Measurements from ENCODE around the gene TMEM117. TPM values are rescaled to one million over a fixed set of nuclear protein-coding genes. Genes with fewer than 3 reads are reported as not detected.
"Not testable (repeated sequence)": the region's sequence is repeated elsewhere in the genome, so short reads cannot be mapped to it uniquely, and the experiment has no call there.

Gene TMEM117
- total RNA-seq, 1 donor from 2014 or later: 2.6 TPM

DNA sequence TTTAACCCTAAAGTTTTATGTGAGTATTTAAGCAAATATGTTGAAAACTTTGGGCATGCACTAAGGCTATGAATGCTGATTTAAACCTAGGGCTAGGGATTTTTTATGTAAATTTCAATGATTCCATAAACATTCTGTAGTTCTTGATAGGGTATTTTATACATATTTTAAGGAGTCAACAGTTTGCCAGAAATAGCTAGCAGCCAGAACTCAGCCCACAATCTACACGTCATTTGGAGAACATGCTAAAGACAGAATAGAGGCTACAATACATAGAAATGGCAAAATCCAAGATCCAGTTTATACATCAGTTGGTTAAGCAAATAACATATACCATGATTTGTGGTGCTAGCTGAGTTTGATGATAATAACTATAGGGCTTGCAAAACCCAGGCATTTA is 184.7 kb downstream of the TMEM117 start:
- no peak for DNase-seq (ENCODE audit: low read depth, low spot score)

DNA sequence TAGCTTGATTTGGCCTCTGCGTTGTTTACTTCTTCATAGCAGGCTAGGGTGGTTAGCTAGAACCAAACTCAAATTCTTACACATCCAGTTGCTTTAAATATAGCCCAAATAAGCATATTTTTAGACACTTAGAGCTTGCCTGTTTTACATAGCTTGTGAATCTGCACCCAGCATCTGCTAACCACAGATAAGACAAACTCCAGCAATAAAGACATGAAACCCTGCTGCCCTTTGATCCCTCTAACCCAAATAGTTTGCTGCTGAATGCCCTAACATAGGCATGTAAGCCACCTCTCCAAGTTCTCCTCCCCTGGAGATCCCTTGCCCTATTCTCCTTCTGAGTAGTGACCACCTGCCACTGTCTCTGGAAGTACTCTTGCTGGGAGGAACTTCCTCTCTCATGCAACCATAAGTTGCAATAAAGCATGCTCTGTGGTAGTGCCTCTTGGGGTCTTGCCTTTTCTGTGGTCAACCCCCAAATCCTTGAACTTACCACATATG is 185.6 kb downstream of the TMEM117 start:
- DNase-seq (ENCODE audit: low read depth, low spot score): no peak

DNA sequence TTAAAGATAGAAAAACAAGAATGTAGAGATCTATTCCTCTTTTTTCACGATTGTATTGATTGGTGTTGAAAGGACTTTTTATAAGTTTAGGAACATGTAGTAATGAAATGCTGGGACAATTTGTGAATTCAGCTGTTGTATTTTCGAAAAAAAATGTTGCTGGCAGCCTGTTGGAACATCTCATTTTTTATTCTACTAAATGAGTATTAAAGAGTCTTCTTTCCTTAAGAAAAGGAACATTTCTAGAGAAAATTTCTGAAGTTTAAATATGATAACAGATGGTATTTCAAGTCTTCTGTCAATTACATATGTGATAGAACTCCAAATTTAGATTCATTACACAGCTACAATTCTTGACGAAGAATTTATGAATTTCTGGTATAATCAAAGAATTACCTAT is 189.6 kb downstream of the TMEM117 start:
- DNase-seq (ENCODE audit: low read depth, low spot score): no peak

DNA sequence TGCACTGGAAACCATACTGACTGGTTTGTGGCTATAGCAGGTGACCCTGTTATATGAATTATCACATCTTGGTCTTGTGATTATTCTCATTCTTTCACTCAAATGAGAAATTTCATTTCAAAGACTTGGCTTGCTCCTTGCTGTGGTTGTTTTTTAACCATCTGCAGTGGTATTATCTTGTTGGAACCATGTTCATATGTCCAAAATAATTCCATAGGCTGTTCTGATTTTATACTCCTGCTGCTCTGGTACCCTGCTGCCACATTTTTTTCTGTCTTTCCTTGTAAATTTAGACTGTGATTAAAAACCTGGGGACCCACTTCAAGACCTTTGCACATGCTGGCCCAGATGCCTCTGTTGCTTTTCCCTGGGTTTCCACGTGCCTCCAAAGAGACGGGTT is 190.2 kb downstream of the TMEM117 start:
- DNase-seq (ENCODE audit: low read depth, low spot score): no peak

DNA sequence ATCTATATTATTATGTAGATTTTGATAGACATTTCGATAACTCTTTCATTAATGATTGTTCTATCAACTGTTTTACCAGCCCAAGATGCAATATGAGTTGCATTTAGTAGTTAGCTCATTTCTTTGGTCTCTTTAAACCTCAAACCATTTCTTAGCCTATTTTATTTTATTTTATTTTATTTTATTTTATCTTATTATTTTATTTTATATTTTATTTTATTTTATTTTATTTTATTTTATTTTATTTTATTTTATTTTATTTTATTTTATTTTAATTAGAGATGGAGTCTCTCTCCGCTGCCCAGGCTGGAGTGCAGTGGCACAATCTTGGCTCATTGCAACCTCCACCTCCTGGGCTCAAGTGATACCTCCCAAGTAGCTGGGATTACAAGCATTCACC is 191.0 kb downstream of the TMEM117 start:
- not testable (repeated sequence) for DNase-seq (ENCODE audit: low read depth, low spot score)

DNA sequence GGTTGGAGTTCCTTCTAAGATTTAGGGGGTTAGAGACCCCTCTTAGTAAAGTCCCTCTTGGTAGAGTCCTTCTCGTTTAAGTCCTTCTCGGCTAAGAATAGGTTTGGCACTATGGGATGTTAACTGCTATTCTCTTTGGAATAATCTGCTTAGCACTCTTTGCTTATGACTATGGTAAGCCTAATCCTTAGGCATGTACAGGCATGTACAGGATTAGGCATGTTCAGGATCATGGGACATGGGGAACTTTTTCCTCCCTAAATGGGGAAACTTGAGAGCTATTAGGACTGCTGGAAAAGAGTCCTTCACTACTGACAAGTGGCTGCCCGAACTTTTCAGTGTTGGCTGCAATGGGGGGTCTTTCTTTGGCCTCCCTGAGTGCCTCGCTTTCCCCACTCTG is 193.3 kb downstream of the TMEM117 start:
- DNase-seq (ENCODE audit: low read depth, low spot score): no peak

DNA sequence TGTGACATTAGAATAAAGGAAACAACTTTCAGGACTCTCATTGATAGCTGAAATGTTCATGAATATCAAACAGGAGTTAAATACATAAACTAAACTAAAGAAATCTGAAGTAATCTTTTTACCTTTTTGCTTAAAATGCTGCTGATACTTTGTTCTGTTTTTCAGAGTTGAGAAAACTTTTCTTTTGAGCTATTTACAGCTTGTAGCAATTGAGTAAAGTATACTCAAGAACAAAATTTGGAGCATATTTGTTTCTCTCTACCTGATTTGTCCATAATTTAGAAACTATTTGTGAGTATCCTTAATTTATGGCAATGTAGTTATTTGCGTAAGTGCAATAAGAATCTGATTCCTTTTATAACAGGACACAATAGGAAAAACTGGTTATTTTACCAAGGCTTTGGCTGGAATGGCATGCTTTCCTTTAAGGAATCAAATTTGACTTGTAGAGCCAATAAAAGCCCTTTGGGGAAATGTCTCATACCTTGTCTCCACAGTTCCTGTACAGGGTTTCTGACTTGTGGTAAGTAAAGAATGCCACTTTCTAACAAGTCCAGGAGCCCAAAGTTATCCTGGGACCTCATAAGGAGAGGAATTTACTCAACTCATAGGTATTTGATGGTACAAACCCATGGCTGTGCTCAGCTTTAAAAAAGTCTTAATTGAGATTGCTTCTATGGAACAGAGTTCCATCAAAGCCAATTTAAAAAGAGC is 195.7 kb downstream of the TMEM117 start:
- no peak for DNase-seq (ENCODE audit: low read depth, low spot score)

DNA sequence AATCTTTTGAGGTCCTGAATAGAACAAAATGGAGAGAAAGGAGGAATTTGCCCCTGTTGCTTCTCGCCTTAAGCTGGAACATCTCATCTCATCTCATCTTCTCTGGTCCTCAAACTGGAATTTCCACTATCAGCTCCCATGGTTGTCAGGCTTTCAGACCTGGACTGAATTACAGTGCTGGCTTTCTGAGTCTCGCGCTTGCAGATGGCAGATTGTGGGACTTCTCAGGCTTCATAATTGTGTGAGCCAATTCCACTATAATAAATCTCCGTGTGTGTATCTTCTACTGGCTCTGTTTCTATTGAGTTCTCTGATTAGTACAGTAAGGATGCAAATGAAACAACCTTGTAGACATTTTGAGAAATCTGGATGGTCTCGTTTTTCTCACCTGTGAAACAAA is 199.0 kb downstream of the TMEM117 start:
- DNase-seq (ENCODE audit: low read depth, low spot score): no peak

DNA sequence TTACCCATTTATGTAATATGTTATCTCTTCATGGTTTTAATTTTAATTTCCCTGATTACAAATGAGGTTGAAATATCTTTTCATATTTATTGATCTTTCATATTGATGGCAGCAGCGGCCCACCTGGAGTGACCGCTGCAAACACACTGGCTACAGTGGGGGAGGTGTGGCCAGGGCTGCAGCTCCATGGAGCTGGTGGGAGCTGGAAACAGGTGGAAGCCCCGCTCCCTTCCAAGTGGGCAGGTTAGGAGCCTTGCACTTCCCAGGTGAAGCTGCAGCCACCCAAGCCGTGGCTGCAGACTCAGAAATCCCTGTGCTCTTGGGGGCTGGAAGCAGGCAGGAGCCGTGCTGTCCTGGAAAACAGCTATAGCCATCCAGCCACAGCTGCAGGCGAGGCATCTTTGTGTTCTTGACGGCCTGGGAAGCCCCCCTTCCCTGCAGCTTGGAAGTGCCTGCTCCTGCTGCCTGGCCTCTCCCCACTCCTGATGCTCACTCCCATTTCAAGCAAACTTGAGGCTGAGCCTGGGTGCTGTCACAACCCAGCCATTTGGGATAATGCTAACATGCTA is 201.1 kb downstream of the TMEM117 start:
- no peak for DNase-seq (ENCODE audit: low read depth, low spot score)

DNA sequence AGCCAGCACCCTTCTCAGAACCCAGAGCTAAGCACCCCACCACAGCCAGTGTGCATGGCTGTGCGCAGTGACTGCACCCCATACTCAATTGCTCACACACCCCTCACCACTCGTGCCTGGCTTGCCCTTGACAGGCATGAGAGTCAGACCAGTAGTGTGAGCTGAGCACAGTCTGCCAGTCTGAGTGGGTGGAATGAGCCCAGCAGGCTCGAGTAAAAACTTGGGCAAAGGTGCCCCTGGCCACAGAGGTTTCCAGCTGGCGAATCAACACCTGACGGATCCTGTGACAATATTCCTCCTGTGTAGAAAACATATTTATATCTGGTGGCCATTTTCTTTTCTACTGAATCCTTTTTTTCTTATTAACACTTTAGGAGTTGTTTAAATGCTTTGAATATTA is 202.5 kb downstream of the TMEM117 start:
- no peak for DNase-seq (ENCODE audit: low read depth, low spot score)

DNA sequence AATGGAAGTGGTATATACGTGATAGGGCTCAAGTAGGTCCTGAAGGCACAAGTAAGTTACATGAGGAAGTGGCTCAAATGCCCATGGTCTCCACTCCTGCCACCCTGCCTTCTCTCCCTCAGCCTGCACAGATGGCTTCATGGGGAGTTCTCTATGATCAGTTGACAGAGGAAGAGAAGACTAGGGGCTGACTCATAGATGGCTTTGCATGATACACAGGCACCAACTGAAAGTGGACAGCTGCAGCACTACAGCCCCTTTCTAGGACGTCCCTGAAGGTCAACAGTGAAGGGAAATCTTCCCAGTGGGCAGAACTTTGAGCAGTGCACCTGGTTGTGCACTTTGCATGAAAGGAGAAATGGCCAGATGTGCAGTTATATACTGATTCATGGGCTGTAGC is 208.6 kb downstream of the TMEM117 start:
- not testable (repeated sequence) for DNase-seq (ENCODE audit: low read depth, low spot score)

DNA sequence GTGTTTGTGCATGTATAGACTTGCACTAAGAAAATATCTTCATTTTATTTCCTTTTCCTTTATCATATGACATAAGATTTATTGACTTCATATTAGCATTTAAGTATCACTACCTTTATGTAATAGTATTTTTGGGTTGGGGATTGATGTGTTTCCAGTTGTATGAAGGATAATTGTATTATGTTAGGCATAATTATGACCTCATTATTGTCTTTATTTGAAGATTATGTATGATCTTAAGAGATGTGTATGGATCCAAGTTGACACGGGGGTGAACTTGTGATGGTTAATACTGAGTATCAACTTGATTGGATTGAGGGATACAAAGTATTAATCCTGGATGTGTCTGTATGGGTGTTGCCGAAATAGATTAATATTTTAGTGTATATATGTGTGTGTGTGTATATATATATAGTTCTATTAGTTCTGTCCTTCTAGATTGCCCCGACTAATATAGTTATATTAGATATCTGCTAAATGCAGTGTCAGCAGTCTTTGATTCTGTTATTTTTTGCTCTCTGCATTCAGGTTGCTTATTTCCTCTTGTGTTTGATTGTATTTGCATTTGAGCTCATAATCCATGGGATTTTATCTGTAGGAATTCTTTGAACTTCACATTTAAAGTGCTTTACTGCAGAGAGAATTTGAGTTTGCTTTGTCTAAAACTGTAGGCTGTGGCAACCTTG is 211.0 kb downstream of the TMEM117 start:
- DNase-seq (ENCODE audit: low read depth, low spot score): no peak

DNA sequence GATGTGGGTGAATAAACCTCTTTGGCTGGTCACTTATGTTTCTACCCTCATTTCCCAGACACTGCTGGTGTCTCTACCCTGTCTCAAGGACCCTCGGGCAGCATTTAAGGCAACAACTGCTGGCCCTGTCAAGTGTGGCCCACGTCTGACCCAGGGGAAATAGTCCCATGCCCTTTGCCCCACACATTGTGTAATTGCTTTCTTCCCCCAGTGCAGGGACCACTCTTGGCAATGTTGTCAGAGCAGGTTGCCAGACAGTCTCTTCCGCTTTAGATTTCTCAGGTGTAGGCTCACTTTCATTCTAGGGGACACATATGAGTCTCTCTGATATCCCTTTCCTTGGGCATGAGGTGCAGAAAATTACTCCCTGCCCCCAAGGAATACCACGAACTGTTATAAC is 216.7 kb downstream of the TMEM117 start:
- DNase-seq (ENCODE audit: low read depth, low spot score): no peak

DNA sequence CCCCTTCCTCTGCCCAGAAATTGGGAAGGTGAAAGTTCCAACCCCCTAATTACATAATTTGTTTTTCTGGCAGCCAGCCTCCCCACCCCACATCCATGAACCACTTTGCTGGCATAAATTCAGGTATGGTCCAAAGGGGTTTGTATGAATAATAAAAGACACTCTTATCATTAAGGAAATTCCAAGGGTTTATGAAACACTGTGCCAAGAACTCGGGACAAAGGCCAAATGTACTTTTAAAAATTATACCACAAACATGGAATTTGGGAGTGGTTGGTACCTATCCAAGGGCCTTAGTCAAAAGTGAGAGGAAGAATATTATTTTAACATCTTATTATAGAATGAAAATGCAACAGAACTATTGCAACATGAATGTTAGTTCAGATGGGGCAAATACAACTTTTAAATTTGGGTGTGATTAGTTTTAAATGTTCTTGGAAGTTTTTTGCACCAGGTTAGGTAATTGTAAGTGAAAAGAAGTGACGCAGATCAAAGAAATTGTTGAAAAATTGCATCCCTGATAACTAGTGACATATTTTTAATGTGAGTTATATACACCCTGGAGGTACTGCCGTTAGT is 217.8 kb downstream of the TMEM117 start:
- no peak for DNase-seq (ENCODE audit: low read depth, low spot score)

DNA sequence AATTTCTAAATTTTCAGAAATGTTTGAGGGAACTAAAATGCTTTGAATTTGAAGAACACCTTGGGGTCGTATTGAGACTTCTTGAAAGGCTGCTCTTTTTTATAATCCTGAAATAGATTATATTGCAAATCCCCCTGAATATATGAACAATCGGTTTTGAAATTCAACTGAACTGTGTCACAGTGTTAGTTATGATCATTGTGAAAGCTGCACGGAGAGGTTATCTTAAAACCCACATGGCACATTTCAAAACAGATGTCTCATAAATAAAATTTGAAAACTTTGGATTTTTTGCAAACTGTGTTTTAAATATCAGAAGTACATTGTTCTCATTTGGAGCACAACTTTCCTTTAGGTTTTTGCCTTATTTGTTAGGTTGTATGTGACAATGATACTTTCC is 218.4 kb downstream of the TMEM117 start:
- DNase-seq (ENCODE audit: low read depth, low spot score): no peak

DNA sequence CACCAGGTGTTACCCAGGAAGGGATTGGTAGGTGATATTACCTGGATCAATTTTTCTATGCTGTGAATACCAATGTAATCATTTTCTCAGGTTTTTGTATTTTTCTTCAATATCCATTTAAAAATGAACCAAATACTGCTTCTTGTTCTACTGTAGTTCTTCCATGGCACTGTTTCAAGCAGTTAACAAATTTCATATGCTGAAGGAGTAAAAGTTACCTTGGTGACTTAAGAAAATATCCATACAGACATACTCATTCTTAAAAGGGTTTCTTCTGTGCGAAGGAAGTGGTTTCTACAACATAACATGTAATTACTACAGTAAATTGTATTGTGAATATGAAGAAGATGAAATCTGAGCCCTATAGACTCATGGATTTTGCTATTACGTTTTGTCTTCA is 222.5 kb downstream of the TMEM117 start:
- no peak for DNase-seq (ENCODE audit: low read depth, low spot score)

DNA sequence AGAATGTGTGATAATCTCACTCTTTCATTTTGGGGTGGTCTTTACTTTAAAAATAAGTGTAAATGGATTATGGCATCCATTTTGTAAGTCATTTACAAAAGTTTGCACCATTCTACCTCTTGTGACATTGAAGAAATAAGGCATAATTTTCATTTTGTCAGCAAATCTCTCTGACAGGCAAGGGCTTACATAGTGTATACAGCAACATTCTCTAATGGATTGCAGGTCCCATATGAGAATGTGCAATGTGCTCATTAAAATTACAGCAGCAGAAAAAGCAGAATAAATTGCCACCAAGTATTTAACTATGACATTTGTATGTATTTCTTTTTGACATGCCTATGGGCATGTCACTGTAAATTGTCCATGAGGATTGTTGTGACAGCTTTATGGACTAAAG is 223.6 kb downstream of the TMEM117 start:
- DNase-seq (ENCODE audit: low read depth, low spot score): no peak

DNA sequence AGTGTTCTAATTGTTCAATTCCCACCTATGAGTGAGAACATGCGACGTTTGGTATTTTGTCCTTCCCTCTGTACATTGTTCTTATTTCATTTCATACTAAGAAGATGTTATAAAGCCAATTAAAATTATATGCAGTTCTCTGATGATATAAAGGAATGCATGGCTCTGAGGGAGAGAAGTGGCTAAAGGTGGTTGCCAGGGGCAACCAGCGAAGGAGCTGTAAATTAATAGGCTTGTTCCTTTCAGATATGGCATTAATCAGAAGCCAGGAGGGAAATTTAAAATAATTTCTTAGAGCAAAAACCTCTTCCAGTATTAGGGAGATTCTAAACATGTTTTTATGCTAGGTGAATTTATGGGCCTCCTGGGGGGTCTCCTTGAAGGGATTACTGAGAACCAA is 227.8 kb downstream of the TMEM117 start:
- no peak for DNase-seq (ENCODE audit: low read depth, low spot score)

DNA sequence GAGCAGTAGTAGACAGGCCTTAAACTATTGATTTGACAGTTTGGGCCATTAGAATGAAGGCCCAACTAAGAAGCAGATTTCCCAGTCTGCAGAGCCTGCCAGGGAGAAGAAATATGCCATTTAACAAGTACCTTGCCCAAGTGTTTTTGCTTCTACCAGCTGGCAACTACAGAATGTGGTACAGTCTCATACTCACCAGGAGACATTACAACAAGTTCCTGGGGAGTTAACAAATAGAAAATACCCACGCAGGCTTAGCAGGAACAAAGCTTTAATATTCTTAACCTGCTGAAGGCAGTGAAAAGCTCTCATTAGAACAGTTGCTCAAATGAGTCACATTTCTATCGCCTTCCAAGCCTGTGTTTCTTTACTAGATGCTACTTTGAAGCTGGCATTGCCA is 241.0 kb downstream of the TMEM117 start:
- DNase-seq (ENCODE audit: low read depth, low spot score): no peak

DNA sequence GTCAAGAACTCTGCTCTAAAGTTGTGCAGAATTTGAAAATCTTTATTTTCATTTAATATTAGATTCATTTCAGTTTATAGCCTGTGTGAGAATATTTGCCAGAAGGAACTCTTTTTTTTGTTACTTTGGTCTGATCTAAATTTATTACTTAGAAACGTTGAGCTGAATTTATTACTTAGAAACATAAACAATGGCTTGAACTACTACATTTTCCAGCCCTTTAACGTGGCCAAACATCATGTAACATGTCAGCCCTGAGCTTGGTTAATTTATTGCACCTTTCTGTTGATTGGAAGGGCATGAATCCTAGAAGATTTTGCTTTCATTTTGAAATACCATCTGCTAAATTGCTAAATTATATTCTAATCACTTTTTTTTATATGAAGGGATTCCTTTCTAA is 241.4 kb downstream of the TMEM117 start:
- DNase-seq (ENCODE audit: low read depth, low spot score): no peak

DNA sequence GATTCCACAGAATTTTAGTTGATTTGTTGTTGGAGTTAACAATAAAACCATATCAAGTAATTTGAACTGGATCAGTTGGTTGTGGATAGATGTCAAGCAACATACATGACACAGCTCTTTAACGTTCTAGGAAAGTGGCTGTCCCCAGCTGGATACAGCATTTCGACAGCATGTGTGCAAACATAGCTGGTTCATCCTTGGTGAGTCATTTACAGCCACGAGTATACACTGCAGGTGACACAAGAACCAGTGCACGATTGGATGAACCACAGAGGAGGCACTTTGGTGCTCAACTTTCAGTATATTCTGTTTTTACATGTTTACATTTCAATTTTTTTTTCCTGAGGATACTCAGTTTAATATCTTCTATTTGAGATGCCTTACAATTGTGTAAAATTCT is 242.4 kb downstream of the TMEM117 start:
- no peak for DNase-seq (ENCODE audit: low read depth, low spot score)

DNA sequence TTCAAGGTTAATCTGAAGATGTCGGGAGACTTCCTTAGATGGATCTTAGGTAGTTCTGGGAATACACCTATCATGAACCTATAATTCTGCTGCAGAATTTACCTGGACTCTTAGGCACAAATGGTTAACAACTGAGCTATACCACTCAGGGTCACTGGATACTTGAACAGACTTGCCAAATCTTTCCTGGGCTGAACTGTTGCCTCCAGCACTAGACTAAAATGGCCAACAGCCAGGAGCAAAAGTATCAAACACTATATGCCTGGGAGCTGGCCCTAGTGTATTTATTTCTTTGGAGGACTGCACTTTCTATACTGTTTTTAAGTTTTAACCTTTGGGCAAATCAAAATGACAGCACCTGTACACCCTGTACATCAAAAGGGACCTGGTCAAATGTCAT is 252.8 kb downstream of the TMEM117 start:
- no peak for DNase-seq (ENCODE audit: low read depth, low spot score)
